ENCODE results near the gene PDIA4.
"Not testable (repeated sequence)": the region's sequence is repeated elsewhere in the genome, so short reads cannot be mapped to it uniquely, and the experiment has no call there.

PDIA4 gene

DNA sequence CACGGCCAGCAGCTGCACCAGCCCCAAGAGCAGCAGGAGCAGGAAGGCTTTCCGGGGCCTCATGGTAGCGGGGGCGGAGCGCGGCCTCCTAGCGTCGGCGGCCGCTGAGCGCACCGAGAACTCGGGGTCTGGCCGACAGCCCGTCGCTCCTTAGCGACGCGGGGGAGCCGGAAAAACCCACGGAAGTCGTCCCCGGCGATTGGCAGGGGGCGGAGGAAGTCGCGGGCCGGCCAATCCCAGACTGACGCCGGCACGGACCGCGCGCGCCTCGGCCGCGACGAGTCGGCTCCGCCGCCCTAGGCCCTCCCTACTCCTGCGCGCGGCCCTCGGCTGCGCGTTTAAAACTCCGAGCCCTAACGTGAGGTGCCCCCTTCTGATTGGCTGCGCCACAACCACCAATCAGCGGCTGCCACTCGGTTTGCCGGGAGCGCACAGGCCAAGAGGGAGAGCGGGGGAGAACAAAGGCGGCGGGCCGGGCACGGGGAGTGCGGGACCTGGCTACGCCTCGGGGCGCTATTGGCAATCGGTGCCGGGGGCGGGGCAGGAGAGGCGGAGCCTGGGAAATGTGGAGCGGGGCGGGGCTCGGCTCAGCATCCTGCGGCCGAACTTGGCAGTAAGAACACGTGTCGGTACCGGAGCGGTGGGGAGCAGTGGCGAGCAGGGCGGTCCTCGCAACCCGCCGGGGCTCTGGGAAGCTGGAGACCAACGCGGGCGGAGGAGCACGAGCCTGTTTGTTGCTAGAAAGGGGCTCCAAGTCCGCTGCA lies at the start of gene PDIA4:
PDIA4 (minus strand) TSS at position 160 of the 764 bp plus-strand sequence; CDS start at position 63, 97 bp downstream.
- peak; percentile 99 for DNase-seq (ENCODE audit: low spot score)

DNA sequence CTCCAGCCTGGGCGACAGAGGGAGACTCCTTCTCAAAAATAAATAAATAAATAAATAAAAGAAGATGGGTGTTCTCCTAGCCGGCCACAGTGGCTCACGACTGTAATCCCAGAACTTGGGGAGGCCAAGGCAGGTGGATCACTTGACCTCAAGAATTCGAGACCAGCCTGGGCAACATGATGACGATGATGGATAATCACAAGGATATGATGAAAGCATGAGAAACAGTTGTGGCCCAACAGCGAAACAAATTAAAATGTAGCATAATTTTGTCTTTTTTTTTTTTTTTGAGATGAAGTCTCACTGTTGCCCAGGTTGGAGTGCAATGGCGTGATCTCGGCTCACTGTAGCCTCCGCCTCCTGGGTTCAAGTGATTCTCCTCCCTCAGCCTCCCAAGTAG lies 49.3 kb upstream of the PDIA4 start:
- DNase-seq (ENCODE audit: low spot score), result no peak

- no peak for DNase-seq (ENCODE audit: low spot score)
These were observed 47.0 kb upstream of the PDIA4 start for GRCh38 chr7:149075286-149075685.

DNA sequence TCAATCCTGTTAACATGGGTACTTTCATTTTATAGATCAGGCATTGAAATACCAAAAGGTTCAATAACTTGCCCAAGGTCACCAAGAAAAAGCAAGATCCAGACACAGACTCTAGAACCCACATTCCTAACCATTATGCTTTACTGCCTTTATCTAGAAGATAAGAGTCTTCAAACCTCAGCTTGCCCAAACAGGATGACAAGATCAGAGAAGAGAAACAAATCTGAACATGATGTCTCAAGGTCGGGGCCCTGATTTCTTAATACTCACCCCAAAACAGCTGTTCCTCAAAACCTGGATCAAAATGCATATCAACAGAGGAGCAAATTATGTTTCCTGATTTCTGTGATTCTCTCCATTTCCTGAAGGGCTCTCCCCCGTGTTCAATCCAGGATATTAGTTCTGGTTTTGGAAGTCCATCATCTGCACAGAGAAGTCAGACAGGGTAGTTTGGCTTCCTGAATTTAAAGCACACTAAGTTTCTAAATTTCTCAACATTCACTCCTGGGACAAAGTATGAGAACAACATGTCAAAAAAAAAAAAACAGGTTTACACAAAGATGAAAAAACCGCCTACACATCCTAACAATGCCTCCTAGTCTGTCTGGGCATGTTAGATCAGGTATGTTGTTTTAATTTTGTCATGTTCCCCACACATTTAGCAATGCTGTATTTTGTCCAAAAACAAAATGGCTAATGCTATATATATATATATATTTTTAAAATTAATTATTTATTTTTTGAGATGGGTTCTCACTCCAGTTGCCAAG lies 46.0 kb upstream of the PDIA4 start:
- DNase-seq (ENCODE audit: low spot score), result no peak

DNA sequence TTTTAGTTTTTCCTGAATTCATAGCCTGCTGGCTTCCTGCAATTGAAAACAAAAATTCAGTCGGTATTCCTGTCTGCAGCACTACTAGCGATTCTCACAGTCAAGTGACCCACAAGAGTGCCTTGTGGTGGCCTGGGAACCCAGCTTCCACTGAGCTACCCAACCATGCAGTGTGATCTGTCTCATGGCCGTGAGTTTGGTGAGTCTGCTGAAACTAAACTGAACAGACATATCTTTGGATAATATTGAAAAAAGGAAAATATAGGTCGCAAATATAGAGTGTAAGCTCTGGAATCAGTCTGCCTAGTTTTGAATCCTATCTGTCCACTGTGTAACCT lies 44.1 kb upstream of the PDIA4 start:
- no peak for DNase-seq (ENCODE audit: low spot score)

GRCh38 chr7:149071641-149072437 lies 43.5 kb upstream of the PDIA4 start:
- no peak for DNase-seq (ENCODE audit: low spot score)

DNA sequence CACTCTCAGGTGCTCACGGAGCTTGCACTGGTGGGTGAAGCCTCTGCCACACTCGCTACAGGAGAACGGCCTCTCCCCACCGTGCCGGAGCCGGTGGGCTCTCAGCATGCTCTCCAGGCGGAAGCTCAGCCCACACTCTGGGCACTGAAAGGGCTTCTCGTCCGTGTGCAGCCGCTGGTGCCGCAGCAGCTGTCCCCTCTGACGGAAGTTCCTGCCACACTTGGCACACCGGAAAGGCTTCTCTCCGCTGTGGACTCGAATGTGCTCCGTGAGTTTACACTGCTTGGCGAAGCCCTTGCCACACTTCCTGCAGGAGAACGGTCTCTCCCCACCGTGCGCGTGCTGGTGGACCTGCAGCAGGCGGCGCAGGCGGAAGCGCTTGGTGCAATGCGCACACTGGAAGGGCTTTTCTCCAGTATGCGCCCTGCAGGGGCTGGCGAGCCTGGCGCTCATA lies 42.9 kb upstream of the PDIA4 start:
- DNase-seq (ENCODE audit: low spot score), result no peak

- DNase-seq (ENCODE audit: low spot score), result no peak
These were observed 42.2 kb upstream of the PDIA4 start for GRCh38 chr7:149070372-149071125.

GRCh38 chr7:149067869-149068268 lies 39.6 kb upstream of the PDIA4 start:
- DNase-seq (ENCODE audit: low spot score), result no peak

DNA sequence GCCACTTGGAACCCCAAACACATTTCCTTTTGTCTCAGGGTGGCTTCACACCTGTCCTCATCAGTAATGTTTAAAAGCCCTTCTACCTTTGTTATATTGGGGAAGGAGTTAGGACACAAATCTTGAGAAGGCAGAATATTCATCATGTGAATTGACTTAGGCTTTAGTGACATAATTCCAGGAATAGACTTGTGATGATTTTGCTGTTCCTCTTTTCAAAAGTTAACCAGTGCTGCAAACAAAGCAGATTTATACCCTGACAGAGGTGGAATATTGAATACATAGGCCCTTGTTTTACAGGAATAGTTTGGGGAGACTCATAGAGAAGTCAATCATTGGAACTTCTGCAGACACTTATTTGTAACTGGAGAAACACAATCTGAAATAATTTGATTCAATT lies 35.2 kb upstream of the PDIA4 start:
- no peak for DNase-seq (ENCODE audit: low spot score)

DNA sequence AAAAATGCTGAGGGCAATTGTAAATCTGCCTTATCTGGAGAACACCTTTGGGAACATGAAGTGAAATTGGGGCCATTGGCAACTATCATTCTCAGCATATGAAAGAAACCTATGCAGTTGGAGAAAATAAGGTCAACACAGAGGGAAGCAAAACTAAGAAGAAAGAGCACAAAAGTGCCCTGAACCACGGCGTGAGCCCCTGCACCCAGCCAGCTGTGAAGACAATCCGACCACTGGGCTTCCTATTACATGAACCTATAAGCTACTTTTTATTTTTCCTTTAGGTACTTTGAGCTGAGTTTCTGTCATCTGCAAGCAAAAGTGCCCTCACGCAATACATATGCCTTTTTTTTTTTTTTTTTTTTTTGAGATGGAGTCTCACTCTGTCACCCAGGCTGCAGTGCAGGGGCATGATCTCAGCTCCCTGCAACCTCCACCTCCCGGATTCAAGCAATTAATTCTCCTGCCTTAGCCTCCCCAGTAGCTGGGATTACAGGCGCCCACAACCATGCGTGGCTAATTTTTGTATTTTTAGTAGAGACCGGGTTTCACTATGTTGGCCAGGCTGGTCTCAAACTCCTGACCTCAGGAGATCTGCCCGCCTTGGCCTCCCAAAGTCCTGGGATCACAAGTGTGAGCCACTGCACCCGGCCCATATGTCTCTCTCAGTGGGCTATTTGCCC lies 34.1 kb upstream of the PDIA4 start:
- DNase-seq (ENCODE audit: low spot score), result not testable (repeated sequence)

DNA sequence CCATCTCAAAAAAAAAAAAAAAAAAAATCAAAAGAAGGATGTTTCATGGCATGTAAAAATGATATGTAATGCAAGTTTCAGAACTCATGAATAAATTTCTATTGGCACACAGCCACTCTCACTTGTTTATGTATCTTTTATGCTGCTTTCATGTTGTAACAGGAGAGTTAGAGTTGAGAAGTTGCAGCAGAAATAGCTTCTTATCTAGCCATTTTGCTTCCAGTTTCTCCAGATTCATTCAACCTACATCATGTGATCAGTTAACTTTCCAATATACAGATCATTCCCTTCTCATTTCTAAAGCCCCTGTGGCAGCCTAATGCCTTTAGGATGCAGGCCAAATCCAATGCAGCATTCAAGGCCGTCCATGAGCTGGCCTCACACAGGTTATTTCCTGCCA lies 31.9 kb upstream of the PDIA4 start:
- DNase-seq (ENCODE audit: low spot score), result no peak

DNA sequence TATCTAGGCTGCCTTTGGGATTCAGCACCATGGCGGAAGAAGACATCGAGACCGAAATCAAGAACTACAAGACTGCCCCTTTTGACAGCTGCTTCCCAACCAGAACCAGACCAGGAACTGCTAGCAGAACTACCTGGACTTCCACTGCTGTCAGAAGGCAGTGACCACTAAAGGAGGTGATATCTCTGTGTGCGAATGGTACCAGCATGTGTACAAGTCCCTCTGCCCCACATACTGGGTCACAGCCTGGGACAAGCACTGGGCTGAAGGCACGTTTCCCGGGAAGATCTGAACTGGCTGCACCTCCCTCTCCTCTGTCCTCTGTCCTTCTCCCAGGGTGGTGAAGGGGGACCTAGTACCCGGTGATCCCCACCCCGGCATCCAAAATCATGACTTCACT lies 25.6 kb upstream of the PDIA4 start:
- DNase-seq (ENCODE audit: low spot score), result no peak

DNA sequence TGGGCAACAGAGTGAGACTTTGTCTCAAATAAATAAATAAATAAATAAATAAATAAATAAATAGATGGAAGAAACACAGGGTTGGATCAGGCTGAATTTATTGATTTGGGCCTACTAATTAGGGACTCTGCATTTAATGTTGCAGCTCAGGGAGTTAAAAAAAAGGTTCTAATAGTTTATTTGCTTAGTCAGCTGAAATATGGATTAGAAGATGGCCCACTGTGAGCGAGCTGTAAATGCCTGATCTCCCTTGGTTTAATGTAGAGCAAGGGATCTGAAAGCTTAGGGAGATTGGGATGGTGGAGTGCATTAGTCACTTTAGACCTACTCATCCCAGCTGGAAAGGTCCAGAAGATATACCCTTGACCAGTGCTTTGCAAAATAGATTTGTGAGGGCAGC lies 25.1 kb upstream of the PDIA4 start:
- DNase-seq (ENCODE audit: low spot score), result no peak

GRCh38 chr7:149050941-149051340 lies 22.6 kb upstream of the PDIA4 start:
- DNase-seq (ENCODE audit: low spot score), result no peak

GRCh38 chr7:149048805-149049204 lies 20.5 kb upstream of the PDIA4 start:
- no peak for DNase-seq (ENCODE audit: low spot score)

- DNase-seq (ENCODE audit: low spot score), result no peak
These were observed 18.1 kb upstream of the PDIA4 start for GRCh38 chr7:149046416-149046815.

GRCh38 chr7:149043936-149044335 lies 15.6 kb upstream of the PDIA4 start:
- DNase-seq (ENCODE audit: low spot score), result no peak

DNA sequence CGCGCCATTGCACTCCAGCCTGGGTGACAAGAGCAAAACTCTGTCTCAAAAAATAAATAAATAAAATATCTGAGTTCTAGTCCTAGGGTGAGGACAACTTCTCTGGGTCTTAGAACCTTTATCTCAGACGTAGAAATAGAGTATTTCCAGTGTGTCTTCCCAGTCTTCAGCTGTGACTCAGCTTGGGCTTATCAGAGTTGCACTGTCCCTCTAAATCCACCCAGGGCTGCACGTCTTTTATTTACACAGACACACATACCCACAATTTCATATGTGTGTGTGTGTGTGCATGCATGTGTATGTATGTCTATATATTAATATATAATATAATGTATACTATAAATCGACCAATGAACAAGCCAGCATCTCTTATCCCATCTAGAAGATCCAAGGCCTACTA lies 13.0 kb upstream of the PDIA4 start:
- DNase-seq (ENCODE audit: low spot score), result no peak

GRCh38 chr7:149038641-149039040 lies 10.3 kb upstream of the PDIA4 start:
- not testable (repeated sequence) for DNase-seq (ENCODE audit: low spot score)

GRCh38 chr7:149036676-149037075 lies 8.4 kb upstream of the PDIA4 start:
- no peak for DNase-seq (ENCODE audit: low spot score)
